GM11168 (cell line): Measurements from ENCODE around the gene ASPN.

ENCODE experiments used
- in situ Hi-C: fragments of 300-500 bp; cut with MboI; formaldehyde crosslinking; loops from one replicate; pipeline ENCODE4 v1.12.0; 2022; ENCODE audit warnings: low sequenced_read_pairs; ENCODE audit not compliant: unreplicated experiment

Gene ASPN

GRCh38 chr9:92480291-92480771, 2.0 kb downstream of the ASPN start:
- in situ Hi-C loops: no loop called here

- in situ Hi-C loops: no loop called here
These were observed 3.0 kb downstream of the ASPN start for GRCh38 chr9:92479346-92479745.

- in situ Hi-C loops: no loop called here
These were observed 3.5 kb downstream of the ASPN start for GRCh38 chr9:92478783-92479182.

GRCh38 chr9:92476962-92477361, 5.3 kb downstream of the ASPN start:
- in situ Hi-C loops: no loop called here

GRCh38 chr9:92474587-92474986, 7.7 kb downstream of the ASPN start:
- in situ Hi-C loops: no loop called here

- in situ Hi-C loops: no loop called here
These were observed 14.1 kb downstream of the ASPN start for GRCh38 chr9:92468206-92468605.

- in situ Hi-C loops: no loop called here
These were observed 14.8 kb downstream of the ASPN start for GRCh38 chr9:92467511-92467910.

GRCh38 chr9:92467041-92467440, 15.3 kb downstream of the ASPN start:
- in situ Hi-C loops: no loop called here

- in situ Hi-C loops: no loop called here
These were observed 18.3 kb downstream of the ASPN start for GRCh38 chr9:92463984-92464383.

- in situ Hi-C loops: no loop called here
These were observed 18.9 kb downstream of the ASPN start for GRCh38 chr9:92463387-92463786.

GRCh38 chr9:92457576-92457975, 24.7 kb downstream of the ASPN start:
- in situ Hi-C loops: no loop called here

GRCh38 chr9:92455217-92455616, 27.1 kb downstream of the ASPN start:
- in situ Hi-C loops: no loop called here

GRCh38 chr9:92446536-92446935, 35.8 kb downstream of the ASPN start:
- in situ Hi-C loops: no loop called here

- in situ Hi-C loops: no loop called here
These were observed 37.5 kb downstream of the ASPN start for GRCh38 chr9:92444841-92445240.

- in situ Hi-C loops: no loop called here
These were observed 41.6 kb downstream of the ASPN start for GRCh38 chr9:92440751-92441046.

GRCh38 chr9:92439921-92440750, 42.2 kb downstream of the ASPN start:
- in situ Hi-C loops: no loop called here

- in situ Hi-C loops: no loop called here
These were observed 43.3 kb downstream of the ASPN start for GRCh38 chr9:92438900-92439526.

- in situ Hi-C loops: no loop called here
These were observed 47.0 kb downstream of the ASPN start for GRCh38 chr9:92435263-92435662.

GRCh38 chr9:92432972-92433548, 49.2 kb downstream of the ASPN start:
- in situ Hi-C loops: no loop called here

- in situ Hi-C loops: no loop called here
These were observed 50.0 kb downstream of the ASPN start for GRCh38 chr9:92432350-92432749.

- in situ Hi-C loops: no loop called here
These were observed 52.5 kb downstream of the ASPN start for GRCh38 chr9:92429836-92430235.
